Calu3 (cell line): ENCODE measurements around the gene POLR3H. TPM values are rescaled to one million over a fixed set of nuclear protein-coding genes. Genes with fewer than 3 reads are reported as not detected.

Source experiments
- BruUV-seq: library from RNA; stranded (reverse); fragments of 400-500 nt; replicated peaks from 2 replicates; lab custom pipeline; 2021; lab: Mats Ljungman, UMichigan
- CTCF ChIA-PET: fragments of 300-600 bp; sonication (Branson Sonifier 250); formaldehyde crosslinking; loops from one replicate; lab custom pipeline; 2022; ENCODE audit warnings: antibody characterized with exemption; lab: Charles Lee
- DNase-seq: peaks from one replicate; pipeline ENCODE4 v3.0.0; 2022
- H3K27ac Mint-ChIP-seq: one replicate; pipeline ENCODE4 v1.8.0; 2022; ENCODE audit warnings: mixed read lengths; ENCODE audit not compliant: unreplicated experiment
- H3K27me3 Mint-ChIP-seq: one replicate; pipeline ENCODE4 v1.8.0; 2022; ENCODE audit warnings: mixed read lengths; ENCODE audit not compliant: unreplicated experiment
- H3K36me3 Mint-ChIP-seq: one replicate; pipeline ENCODE4 v1.8.0; 2022; ENCODE audit warnings: mild to moderate bottlenecking, moderate library complexity, mixed read lengths; ENCODE audit not compliant: insufficient read depth, unreplicated experiment
- H3K4me1 Mint-ChIP-seq: one replicate; pipeline ENCODE4 v1.8.0; 2022; ENCODE audit warnings: mild to moderate bottlenecking, low read depth, mixed read lengths; ENCODE audit not compliant: unreplicated experiment
- H3K4me3 Mint-ChIP-seq: one replicate; pipeline ENCODE4 v1.8.0; 2022; ENCODE audit warnings: mild to moderate bottlenecking, low read depth, moderate library complexity, mixed read lengths; ENCODE audit not compliant: unreplicated experiment
- H3K9me3 Mint-ChIP-seq: one replicate; pipeline ENCODE4 v1.8.0; 2022; ENCODE audit warnings: low read depth, mixed read lengths; ENCODE audit not compliant: unreplicated experiment
- CTCF ChIP-seq: fragments of 200-600 bp; IDR thresholded peaks from one replicate; pipeline ENCODE4 v1.8.0; 2022; ENCODE audit warnings: antibody characterized with exemption; ENCODE audit not compliant: unreplicated experiment
- intact Hi-C: fragments of 100-400 bp; cut with micrococcal nuclease; formaldehyde crosslinking; loops from one replicate; pipeline ENCODE4 v1.10.0; 2022; ENCODE audit not compliant: unreplicated experiment
- total RNA-seq: library from RNA; stranded (reverse); gene quantifications from 2 replicates; pipeline ENCODE4 v1.2.3, GENCODE V29; 2022

The POLR3H gene
- total RNA-seq, 1 experiment from 2014 or later: 49.7 TPM

GRCh38 chr22:41537203-41537602 lies 7.1 kb downstream of the POLR3H start:
- CTCF ChIA-PET: interaction anchor here (0.7 kb wide), 1 partner anchor 52 kb away, joined by 5 read pairs; the partner anchor contains the start of gene PMM1
- intact Hi-C loops: no loop called here
- H3K36me3 Mint-ChIP-seq: peaks cover 57% of the 10 kb centered on the region
- no peak for TF ChIP-seq CTCF
- no peaks in the 10 kb centered on the region for H3K9me3 Mint-ChIP-seq
- no TSS peak for BruUV-seq
- H3K27ac Mint-ChIP-seq: no peak overlapping the region
- H3K4me3 Mint-ChIP-seq: no peak overlapping the region
- DNase-seq: no peak
- H3K4me1 Mint-ChIP-seq: peaks cover 14% of the 10 kb centered on the region
- H3K27me3 Mint-ChIP-seq: no peaks in the 10 kb centered on the region

- no peak for DNase-seq
- H3K36me3 Mint-ChIP-seq: peaks cover 60% of the 10 kb centered on the region
- H3K9me3 Mint-ChIP-seq: no peaks in the 10 kb centered on the region
- H3K4me3 Mint-ChIP-seq: no peak overlapping the region
- BruUV-seq: no TSS peak
- no peaks in the 10 kb centered on the region for H3K27me3 Mint-ChIP-seq
- no peaks in the 10 kb centered on the region for H3K4me1 Mint-ChIP-seq
- no peak for TF ChIP-seq CTCF
- H3K27ac Mint-ChIP-seq: peak overlapping the region; percentile 3
- CTCF ChIA-PET: interaction anchor here (1.0 kb wide), 1 partner anchor 132 kb away, joined by 3 read pairs; no protein-coding TSS in a partner anchor
- intact Hi-C loops: no loop called here
Measured at GRCh38 chr22:41535244-41535643, 9.0 kb downstream of the POLR3H start.

- DNase-seq: no peak
- Mint-ChIP-seq H3K36me3 (peaks cover 65% of the 10 kb centered on the region), H3K9me3 (no peaks in the 10 kb centered on the region), H3K27ac (no peak overlapping the region), H3K4me1 (no peaks in the 10 kb centered on the region), H3K4me3 (no peak overlapping the region), H3K27me3 (no peaks in the 10 kb centered on the region)
- TF ChIP-seq CTCF: no peak
- BruUV-seq: no TSS peak
- CTCF ChIA-PET: interaction anchor here (0.6 kb wide), 1 partner anchor 131 kb away, joined by 7 read pairs; no protein-coding TSS in a partner anchor
- intact Hi-C loops: no loop called here
Measured at GRCh38 chr22:41534219-41534618, 10.1 kb downstream of the POLR3H start.

- intact Hi-C loops: no loop called here
- Mint-ChIP-seq H3K4me1 (no peaks in the 10 kb centered on the region), H3K36me3 (peaks cover 64% of the 10 kb centered on the region), H3K9me3 (no peaks in the 10 kb centered on the region), H3K4me3 (no peak overlapping the region), H3K27me3 (no peaks in the 10 kb centered on the region), H3K27ac (no peak overlapping the region)
- no TSS peak for BruUV-seq
- CTCF ChIA-PET: interaction anchor here (0.5 to 1.4 kb wide), 3 partner anchors 11 to 849 kb away, joined by 3 to 11 read pairs (median 3); no protein-coding TSS in a partner anchor
- peak; percentile 78 for TF ChIP-seq CTCF
- DNase-seq: peak; percentile 79
Measured at GRCh38 chr22:41532908-41533825, 11.1 kb downstream of the POLR3H start.
